GM18868 (cell line): ENCODE data around the gene MRPL21.
"Not testable (repeated sequence)": the region's sequence is repeated elsewhere in the genome, so short reads cannot be mapped to it uniquely, and the experiment has no call there.

ENCODE experiments used
- ATAC-seq: cut with Tn5 transposase; IDR thresholded peaks from one replicate; pipeline ENCODE4 v1.9.1; 2021; ENCODE audit warnings: mild to moderate bottlenecking, moderate library complexity; ENCODE audit not compliant: unreplicated experiment

The MRPL21 gene

DNA sequence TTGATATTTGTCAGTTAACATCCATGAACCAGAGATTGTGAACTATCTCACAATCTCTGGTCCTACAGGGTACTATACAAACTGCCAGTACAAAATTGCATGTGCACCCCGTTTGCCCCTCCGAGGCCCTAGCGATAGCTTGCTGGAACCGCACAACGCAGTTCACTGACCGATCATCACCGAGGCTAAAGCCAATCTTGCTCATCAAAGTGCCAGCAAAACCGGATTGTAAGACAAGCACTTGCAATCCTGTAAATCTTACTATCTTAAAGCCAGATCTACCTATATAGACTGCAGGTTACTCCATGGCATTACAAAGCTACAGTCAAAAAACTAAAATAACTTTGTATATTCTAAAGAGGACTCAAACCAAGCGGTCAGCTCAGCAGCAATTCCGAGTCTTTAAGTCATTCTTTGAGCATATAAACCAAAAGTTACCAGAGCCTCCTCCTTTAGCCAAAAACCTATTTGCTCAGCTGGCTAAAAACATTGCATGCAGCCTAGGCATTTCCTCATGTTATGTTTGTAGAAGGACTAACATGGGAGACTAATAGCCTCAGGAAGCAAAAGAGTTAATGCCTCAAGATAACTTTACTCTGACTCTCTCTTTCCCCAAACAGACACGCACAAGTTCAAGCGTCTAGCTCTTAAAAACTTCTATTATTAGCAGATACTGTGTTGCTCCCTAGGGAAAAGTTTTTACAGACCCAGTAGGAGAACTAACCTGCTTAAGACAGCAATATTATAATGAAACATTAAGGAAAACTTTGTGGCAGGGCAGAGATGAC lies 31.2 kb downstream of the MRPL21 start:
- no peak for ATAC-seq

DNA sequence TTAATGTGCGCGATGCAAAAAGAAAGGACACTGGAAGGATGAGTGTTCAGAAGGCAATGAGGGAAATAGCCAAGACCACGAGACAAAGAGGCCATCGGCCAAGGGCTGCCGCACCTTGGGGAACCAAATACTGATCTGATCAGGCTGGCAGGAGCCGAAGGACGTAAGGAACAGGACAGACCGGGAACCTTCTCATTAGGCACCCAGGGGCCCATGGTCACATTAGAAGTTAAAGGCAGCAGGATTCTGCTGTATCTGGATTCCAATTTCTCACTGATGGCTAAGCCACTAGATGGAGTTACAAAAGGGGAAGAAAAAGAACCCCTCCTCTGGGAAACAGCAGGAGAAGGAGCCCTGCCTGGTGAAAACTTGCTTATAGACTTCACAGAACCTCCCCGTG lies 33.2 kb downstream of the MRPL21 start:
- no peak for ATAC-seq

- ATAC-seq, result no peak
These were observed 35.3 kb downstream of the MRPL21 start for GRCh38 chr11:68868221-68868835.

DNA sequence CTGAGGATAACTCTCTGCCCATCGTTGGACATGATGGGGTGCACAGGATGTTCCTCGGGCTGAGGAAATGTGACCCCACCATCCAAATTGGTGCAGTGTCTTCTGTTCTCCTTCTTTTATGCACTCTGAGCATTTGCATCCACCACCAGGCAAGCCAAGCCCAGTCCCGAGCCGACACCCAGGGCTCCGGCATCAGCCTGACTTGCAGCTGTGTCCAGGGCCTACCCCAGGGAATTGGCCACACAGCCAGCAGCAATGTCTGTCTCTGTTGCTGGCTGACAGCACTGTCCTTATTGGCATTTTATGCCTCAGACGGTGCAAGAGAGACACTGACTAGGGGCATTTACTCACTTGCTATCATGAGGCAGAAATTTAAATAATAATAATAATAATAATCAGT lies 36.6 kb downstream of the MRPL21 start:
- no peak for ATAC-seq

DNA sequence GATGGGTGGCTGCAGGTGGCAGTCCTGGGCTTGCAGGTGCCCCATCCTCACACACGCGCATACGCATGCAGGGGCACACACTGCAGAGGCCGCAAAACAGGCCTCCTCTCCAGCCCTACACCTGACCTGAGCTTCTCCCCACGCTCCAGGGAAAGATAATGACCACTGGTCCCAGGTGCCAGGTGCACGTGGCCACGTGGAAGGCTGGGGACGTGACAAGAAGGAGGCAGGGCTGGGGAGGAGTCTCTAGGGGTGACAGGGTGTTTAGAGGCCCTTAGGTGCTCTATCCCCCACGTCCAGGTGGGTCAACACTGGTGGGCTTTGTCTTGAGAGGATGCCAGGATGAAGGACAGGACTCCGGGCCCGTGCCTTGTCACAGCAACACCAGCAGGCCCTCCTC lies 38.4 kb downstream of the MRPL21 start:
- no peak for ATAC-seq

- ATAC-seq, result no peak
These were observed 39.9 kb downstream of the MRPL21 start for GRCh38 chr11:68863553-68864265.

- ATAC-seq, result no peak
These were observed 41.2 kb downstream of the MRPL21 start for GRCh38 chr11:68862421-68862820.

DNA sequence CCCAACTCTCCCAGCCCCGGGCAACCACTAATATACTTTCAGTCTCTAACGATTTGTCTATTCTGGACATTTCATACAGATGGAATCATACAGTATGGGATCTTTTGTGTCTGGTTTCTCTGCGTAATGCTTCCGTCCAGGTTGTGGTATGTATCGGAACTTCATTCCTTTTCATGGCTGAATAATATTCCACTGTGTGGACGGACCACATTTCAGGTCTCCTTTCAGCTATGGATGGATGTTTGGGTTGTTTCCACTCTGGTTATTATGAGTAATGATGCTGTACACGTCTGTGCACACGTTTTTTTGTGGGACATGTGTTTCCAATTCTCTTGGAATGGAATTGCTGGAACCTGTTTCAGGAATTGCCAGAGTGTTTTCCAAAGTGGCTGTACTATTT lies 44.5 kb downstream of the MRPL21 start:
- ATAC-seq, result no peak

DNA sequence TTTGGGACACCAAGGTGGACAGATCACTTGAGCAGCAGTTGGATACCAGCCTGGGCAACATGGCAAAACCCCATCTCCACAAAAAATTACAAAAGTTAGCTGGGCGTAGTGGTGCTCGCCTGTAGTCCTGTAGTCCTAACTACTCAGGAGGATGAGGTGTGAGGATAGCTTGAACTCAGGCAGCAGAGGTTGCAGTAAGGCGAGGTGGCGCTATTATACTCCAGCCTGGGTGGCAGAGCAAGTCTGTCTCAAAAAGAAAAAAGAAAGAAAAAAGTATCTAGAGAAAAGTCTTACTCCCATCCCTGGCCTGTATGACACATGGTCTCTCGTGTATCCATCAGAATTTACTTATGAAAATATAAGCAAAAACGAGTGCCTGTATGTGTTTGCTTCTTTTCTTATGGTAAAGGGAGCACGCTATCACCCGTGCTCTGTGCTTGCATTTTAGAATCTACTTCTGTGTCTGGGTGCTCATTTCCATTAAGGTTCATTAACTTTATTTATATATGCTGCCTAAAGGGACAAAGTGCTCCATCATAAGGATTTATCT lies 46.5 kb downstream of the MRPL21 start:
- ATAC-seq, result no peak

GRCh38 chr11:68856425-68857030 lies 47.1 kb downstream of the MRPL21 start:
- not testable (repeated sequence) for ATAC-seq

- no peak for ATAC-seq
These were observed 48.2 kb downstream of the MRPL21 start for GRCh38 chr11:68855205-68855981.

- ATAC-seq, result no peak
These were observed 49.2 kb downstream of the MRPL21 start for GRCh38 chr11:68854273-68854958.

DNA sequence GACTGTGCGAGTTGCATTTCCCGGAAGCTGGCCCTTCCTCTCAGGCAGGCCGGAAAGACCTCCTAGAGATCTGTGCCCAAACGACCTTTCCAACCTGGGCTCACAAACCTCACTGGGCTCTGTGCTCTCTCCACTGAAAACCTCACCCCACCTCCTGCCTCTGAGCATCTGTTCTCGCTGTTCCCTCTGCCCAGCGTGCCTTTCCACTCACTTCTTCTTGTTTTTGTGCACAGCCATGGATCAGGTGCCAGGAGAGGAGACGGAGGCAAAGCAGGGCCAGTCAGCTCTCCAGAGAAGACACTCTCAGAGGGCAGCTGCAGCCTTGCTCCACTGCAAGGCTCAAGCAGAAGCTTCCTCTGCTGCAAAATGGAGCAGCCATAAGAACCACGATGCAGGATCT lies 51.0 kb downstream of the MRPL21 start:
- ATAC-seq, result no peak

GRCh38 chr11:68848429-68848828 lies 55.2 kb downstream of the MRPL21 start:
- no peak for ATAC-seq

- no peak for ATAC-seq
These were observed 56.2 kb downstream of the MRPL21 start for GRCh38 chr11:68847395-68847794.

GRCh38 chr11:68845351-68846002 lies 58.2 kb downstream of the MRPL21 start:
- ATAC-seq, result no peak

- no peak for ATAC-seq
These were observed 58.8 kb downstream of the MRPL21 start for GRCh38 chr11:68844801-68845200.

- no peak for ATAC-seq
These were observed 59.3 kb downstream of the MRPL21 start for GRCh38 chr11:68844376-68844775.

GRCh38 chr11:68843703-68844312 lies 59.8 kb downstream of the MRPL21 start:
- no peak for ATAC-seq
